HCT116 (cell line): ENCODE results near the gene PPTC7. TPM values are rescaled to one million over a fixed set of nuclear protein-coding genes. Genes with fewer than 3 reads are reported as not detected.

Experiments
- ATAC-seq: fragments of 200-7000 bp; cut with Tn5 transposase; 2 replicates; pipeline ENCODE4 v1.9.1; 2020; ENCODE audit warnings: mild to moderate bottlenecking, moderate library complexity
- BruUV-seq: library from RNA; stranded (reverse); fragments of 400-500 nt; replicated peaks from 2 replicates; lab custom pipeline; 2021; lab: Mats Ljungman, UMichigan
- CTCF ChIA-PET: fragments of 300-600 bp; sonication (Branson Sonifier 250); formaldehyde crosslinking; loops from one replicate; lab custom pipeline; 2021; ENCODE audit warnings: antibody characterized with exemption; lab: Charles Lee
- POLR2A ChIA-PET: fragments of 300-600, 350-600 bp; sonication (Branson Sonifier 250); formaldehyde crosslinking; loops from one replicate; lab custom pipeline; 2021; ENCODE audit warnings: antibody characterized with exemption; lab: Charles Lee
- RAD21 ChIA-PET, 2 experiments: fragments of 300-600 bp; sonication (Branson Sonifier 250); formaldehyde crosslinking; loops; one replicate each; lab custom pipeline; 2023; ENCODE audit warnings: low total read pairs in 2 of 2; ENCODE audit not compliant: uncharacterized antibody in 2 of 2, unreplicated experiment in 2 of 2, low non-redundant PET in 1 of 2; lab: Charles Lee
- DNase-seq: peaks from one replicate; pipeline ENCODE4 v3.0.0-alpha.2; 2010; ENCODE audit warnings: low read depth, low spot score
- H2AFZ ChIP-seq: fragments of 200-600 bp; shearing (Covaris generic), sonication (generic); 2 replicates; pipeline ENCODE4 v1.6.1; 2017; ENCODE audit warnings: low read depth, mixed run types, mixed read lengths, antibody characterized with exemption, low read length; ENCODE audit not compliant: poor library complexity, severe bottlenecking
- H3K27ac ChIP-seq: 2 replicates; pipeline ENCODE4 v1.5.1; 2012; ENCODE audit warnings: low read depth, low read length
- H3K27me3 ChIP-seq: fragments of 200-600 bp; sonication (generic); 2 replicates; pipeline ENCODE4 v1.6.1; 2016; ENCODE audit warnings: mixed run types, low read length, mixed read lengths; ENCODE audit not compliant: insufficient read depth
- H3K36me3 ChIP-seq, 2 experiments: fragments of 200-500 bp in 1 of 2; fragments of 200-600 bp in 1 of 2; sonication (Bioruptor generic) in 1 of 2; sonication (generic) in 1 of 2; 2 replicates each; pipeline versions ENCODE4 v1.5.1 to v1.6.1; 2014 to 2016; ENCODE audit warnings: low read length in 2 of 2, inconsistent platforms in 1 of 2, mixed read lengths in 1 of 2, mixed run types in 1 of 2; ENCODE audit not compliant: insufficient read depth in 2 of 2, control insufficient read depth in 1 of 2
- H3K4me1 ChIP-seq, 2 experiments: fragments of 200-600 bp in 1 of 2; sonication (generic) in 1 of 2; 2 replicates each; pipeline versions ENCODE4 v1.5.1 to v1.6.1; 2012 to 2017; ENCODE audit warnings: low read length in 2 of 2, inconsistent platforms in 1 of 2, mild to moderate bottlenecking in 1 of 2, mixed read lengths in 1 of 2, mixed run types in 1 of 2, moderate library complexity in 1 of 2; ENCODE audit not compliant: insufficient read depth in 2 of 2, control insufficient read depth in 1 of 2
- H3K4me2 ChIP-seq: fragments of 200-600 bp; sonication (generic); 2 replicates; pipeline ENCODE4 v1.6.1; 2017; ENCODE audit warnings: mixed run types, low read length, mixed read lengths
- H3K4me3 ChIP-seq, 2 experiments: fragments of 200-600 bp in 1 of 2; sonication (generic) in 1 of 2; replicated peaks in 1 of 2; 2 replicates each; pipeline ENCODE4 v1.5.1; 2011 to 2016; ENCODE audit warnings: low read length in 2 of 2, control low read depth in 1 of 2, low read depth in 1 of 2, mild to moderate bottlenecking in 1 of 2, mixed read lengths in 1 of 2, mixed run types in 1 of 2
- H3K79me2 ChIP-seq: fragments of 200-600 bp; sonication (generic); 2 replicates; pipeline ENCODE4 v1.6.1; 2017; ENCODE audit warnings: mild to moderate bottlenecking, mixed run types, low read length, moderate library complexity, mixed read lengths; ENCODE audit not compliant: insufficient read depth
- H3K9ac ChIP-seq: fragments of 200-600 bp; sonication (generic); 2 replicates; pipeline ENCODE4 v1.6.1; 2016; ENCODE audit warnings: low read length, mixed read lengths
- H3K9me2 ChIP-seq: fragments of 200-600 bp; sonication (generic), shearing (Covaris generic); 2 replicates; pipeline ENCODE4 v1.6.1; 2017; ENCODE audit warnings: mixed run types, mild to moderate bottlenecking, moderate library complexity; ENCODE audit not compliant: insufficient read depth
- H3K9me3 ChIP-seq, 2 experiments: fragments of 200-500 bp in 1 of 2; fragments of 200-600 bp in 1 of 2; sonication (Bioruptor generic) in 1 of 2; sonication (generic) in 1 of 2; 2 replicates each; pipeline ENCODE4 v1.6.1; 2014 to 2017; ENCODE audit warnings: low read length in 2 of 2, mixed read lengths in 2 of 2, inconsistent platforms in 1 of 2, low read depth in 1 of 2, mild to moderate bottlenecking in 1 of 2, mixed run types in 1 of 2, moderate library complexity in 1 of 2; ENCODE audit not compliant: control insufficient read depth in 1 of 2, insufficient read depth in 1 of 2
- H4K20me1 ChIP-seq: fragments of 200-600 bp; sonication (generic), shearing (Covaris generic); 2 replicates; pipeline ENCODE4 v1.6.1; 2017; ENCODE audit warnings: mixed run types, mild to moderate bottlenecking, moderate library complexity; ENCODE audit not compliant: insufficient read depth
- CBX3 ChIP-seq: IDR thresholded peaks from 2 replicates; pipeline ENCODE4 v1.6.1; 2012; ENCODE audit warnings: low read depth
- CTCF ChIP-seq, 3 experiments: fragments of 200-600 bp in 1 of 3; sonication (generic) in 1 of 3; IDR thresholded peaks in 2 of 3; conservative IDR thresholded peaks in 1 of 3; 2 replicates each; pipeline ENCODE4 v1.5.1; 2012 to 2017; ENCODE audit warnings: low read depth in 2 of 3, low read length in 2 of 3, antibody characterized with exemption in 1 of 3, borderline replicate concordance in 1 of 3, control low read depth in 1 of 3, mild to moderate bottlenecking in 1 of 3, mixed read lengths in 1 of 3, mixed run types in 1 of 3, moderate library complexity in 1 of 3; ENCODE audit not compliant: insufficient read depth in 1 of 3
- EGR1 ChIP-seq: IDR thresholded peaks from 2 replicates; pipeline ENCODE4 v1.6.1; 2012; ENCODE audit warnings: low read depth
- ELF1 ChIP-seq: IDR thresholded peaks from 2 replicates; pipeline ENCODE4 v1.6.1; 2012; ENCODE audit warnings: low read depth, borderline replicate concordance
- EZH2 ChIP-seq: fragments of 200-600 bp; sonication (generic); IDR thresholded peaks from 2 replicates; pipeline ENCODE4 v1.6.1; 2017; ENCODE audit warnings: antibody characterized with exemption, mixed run types
- MAX ChIP-seq: IDR thresholded peaks from 2 replicates; pipeline ENCODE4 v1.6.1; 2012
- POLR2A ChIP-seq: IDR thresholded peaks from 2 replicates; pipeline ENCODE4 v1.7.0; 2011; ENCODE audit warnings: borderline replicate concordance; ENCODE audit not compliant: insufficient read depth, insufficient read length; ENCODE audit errors: extremely low read depth
- POLR2AphosphoS5 ChIP-seq: IDR thresholded peaks from 2 replicates; pipeline ENCODE4 v1.6.1; 2011; ENCODE audit warnings: mild to moderate bottlenecking, low read depth, low read length, moderate library complexity
- RAD21 ChIP-seq: IDR thresholded peaks from 2 replicates; pipeline ENCODE4 v1.6.1; 2012; ENCODE audit warnings: low read depth, mild to moderate bottlenecking
- SIN3A ChIP-seq: IDR thresholded peaks from 2 replicates; pipeline ENCODE4 v1.6.1; 2012; ENCODE audit warnings: low read depth
- YY1 ChIP-seq: IDR thresholded peaks from 2 replicates; pipeline ENCODE4 v1.6.1; 2011; ENCODE audit warnings: low read length, low read depth, moderate library complexity, mild to moderate bottlenecking; ENCODE audit not compliant: insufficient replicate concordance; ENCODE audit errors: extremely low read depth
- ZFX ChIP-seq: fragments of 450-650 bp; IDR thresholded peaks from 2 replicates; pipeline ENCODE4 v1.6.1; 2017
- ZNF274 ChIP-seq: fragments of 200-500 bp; sonication (Bioruptor generic); IDR thresholded peaks from 2 replicates; pipeline ENCODE4 v1.6.1; 2014; ENCODE audit warnings: mild to moderate bottlenecking, low read depth, low read length, inconsistent platforms
- intact Hi-C: fragments of 100-400 bp; cut with micrococcal nuclease; formaldehyde crosslinking; loops from 2 replicates; pipeline ENCODE4 v1.10.0; 2022
- total RNA-seq: library from RNA; stranded (reverse); gene quantifications from one replicate; pipeline ENCODE4 v1.2.1, GENCODE V29; 2021; ENCODE audit not compliant: unreplicated experiment

Gene PPTC7
- total RNA-seq, 1 experiment from 2014 or later: 25.2 TPM

- no peaks in the 10 kb centered on the region for H3K36me3 ChIP-seq
- no TSS peak for BruUV-seq
- TF ChIP-seq POLR2AphosphoS5 (no peak), YY1 (no peak), CTCF (IDR thresholded peaks at IDR 0.05 in 2 of 3, conservative IDR thresholded peaks at IDR 0.05 in 1 of 3; ENCODE audit: borderline replicate concordance in 1 of 3, insufficient read depth in 1 of 3, low read depth in 2 of 3, low read length in 2 of 3) (no peak), POLR2A (no peak), ELF1 (no peak), ZFX (no peak), ZNF274 (no peak)
- TF ChIP-seq, all 23 proteins: peak for 0
- Histone ChIP-seq H4K20me1 (no peaks in the 10 kb centered on the region), H3K9me2 (no peaks in the 10 kb centered on the region), H3K27me3 (no peaks in the 10 kb centered on the region), H3K4me1 (peaks cover 6 to 9% of the 10 kb centered on the region in 2 experiments), H3K4me2 (no peak overlapping the region), H3K4me3 (no peak overlapping the region), H3K79me2 (peaks cover 14% of the 10 kb centered on the region), H3K9me3 (no peaks in the 10 kb centered on the region), H3K27ac (no peak overlapping the region), H2AFZ (no peak overlapping the region), H3K9ac (no peak overlapping the region)
- ATAC-seq (no peak), DNase-seq (no peak)
- POLR2A ChIA-PET: no interaction called here
- CTCF ChIA-PET: no interaction called here
- intact Hi-C loops: no loop called here
- RAD21 ChIA-PET: no interaction called here
Observed at GRCh38 chr12:110505332-110505731, 77.8 kb downstream of the PPTC7 start.

- DNase-seq (no peak), ATAC-seq (no peak)
- ChIA-PET POLR2A (no interaction called here), RAD21 (no interaction called here), CTCF (interaction anchor here (1.0 to 1.8 kb wide), 3 partner anchors 9 to 97 kb away, joined by 3 to 5 read pairs (median 5); partner anchors contain the start of genes FAM216A and GPN3)
- Histone ChIP-seq H3K9ac (no peak overlapping the region), H2AFZ (no peak overlapping the region), H3K4me1 (peaks cover 11 to 23% of the 10 kb centered on the region in 2 experiments), H3K27ac (no peak overlapping the region), H3K36me3 (no peaks in the 10 kb centered on the region), H3K4me2 (no peak overlapping the region), H3K9me3 (no peaks in the 10 kb centered on the region), H4K20me1 (no peaks in the 10 kb centered on the region), H3K27me3 (no peaks in the 10 kb centered on the region), H3K9me2 (no peaks in the 10 kb centered on the region), H3K79me2 (peaks cover 33% of the 10 kb centered on the region), H3K4me3 (no peak overlapping the region)
- TF ChIP-seq CTCF (IDR thresholded peaks at IDR 0.05 in 2 of 3, conservative IDR thresholded peaks at IDR 0.05 in 1 of 3; ENCODE audit: borderline replicate concordance in 1 of 3, insufficient read depth in 1 of 3, low read depth in 2 of 3, low read length in 2 of 3): no peak
- TF ChIP-seq CBX3: no peak
- TF ChIP-seq EZH2: no peak
- no peak for TF ChIP-seq MAX
- no peak for TF ChIP-seq SIN3A
- no peak for TF ChIP-seq ELF1
- TF ChIP-seq EGR1: no peak
- TF ChIP-seq ZNF274: no peak
- no peak for TF ChIP-seq RAD21
- TF ChIP-seq POLR2AphosphoS5: no peak
- BruUV-seq: no TSS peak
- intact Hi-C loops: no loop called here
Observed at GRCh38 chr12:110503432-110503831, 79.7 kb downstream of the PPTC7 start.
